T-helper 1 cell treated with Interleukin-12 subunit alpha and Interleukin-12 subunit beta and Interleukin-4 antibody, amounts not matched to agents 30 ng/mL and 1 ng/mL, for 36 hours (primary cell): ENCODE results near the gene FGFR3. TPM values are rescaled to one million over a fixed set of nuclear protein-coding genes. Genes with fewer than 3 reads are reported as not detected.

Experiments
- intact Hi-C: fragments of 100-400 bp; cut with micrococcal nuclease; formaldehyde crosslinking; loops from one replicate; pipeline ENCODE4 v1.15.1; 2024
- total RNA-seq: library from RNA; stranded (reverse); gene quantifications from 2 replicates; pipeline ENCODE4 v1.2.3, GENCODE V29; 2022

The FGFR3 gene
- total RNA-seq, 1 donor from 2014 or later, result 0.39 TPM

DNA sequence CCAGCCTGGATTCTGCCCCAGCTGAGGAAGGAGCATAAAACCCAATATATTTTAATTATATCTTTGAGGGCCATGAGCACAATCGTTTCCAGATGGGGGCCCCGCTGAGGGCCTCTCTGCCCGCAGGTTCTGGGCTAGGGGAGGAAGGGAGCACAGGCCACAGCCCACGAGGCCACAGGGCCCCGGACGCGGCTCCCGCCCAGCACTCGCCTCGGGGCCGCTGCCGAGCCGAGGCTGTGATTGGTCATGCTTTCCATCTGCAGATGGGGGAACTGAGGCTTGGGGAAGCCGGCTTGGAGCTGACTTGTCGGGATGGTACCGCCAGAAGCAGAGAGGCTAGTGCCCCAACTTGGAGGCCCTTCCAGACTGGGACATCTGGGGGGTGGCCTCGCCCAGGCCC is 37.8 kb upstream of the FGFR3 start:
- intact Hi-C loops, result no loop called here

GRCh38 chr4:1756079-1756478 is 37.0 kb upstream of the FGFR3 start:
- intact Hi-C loops, result no loop called here

DNA sequence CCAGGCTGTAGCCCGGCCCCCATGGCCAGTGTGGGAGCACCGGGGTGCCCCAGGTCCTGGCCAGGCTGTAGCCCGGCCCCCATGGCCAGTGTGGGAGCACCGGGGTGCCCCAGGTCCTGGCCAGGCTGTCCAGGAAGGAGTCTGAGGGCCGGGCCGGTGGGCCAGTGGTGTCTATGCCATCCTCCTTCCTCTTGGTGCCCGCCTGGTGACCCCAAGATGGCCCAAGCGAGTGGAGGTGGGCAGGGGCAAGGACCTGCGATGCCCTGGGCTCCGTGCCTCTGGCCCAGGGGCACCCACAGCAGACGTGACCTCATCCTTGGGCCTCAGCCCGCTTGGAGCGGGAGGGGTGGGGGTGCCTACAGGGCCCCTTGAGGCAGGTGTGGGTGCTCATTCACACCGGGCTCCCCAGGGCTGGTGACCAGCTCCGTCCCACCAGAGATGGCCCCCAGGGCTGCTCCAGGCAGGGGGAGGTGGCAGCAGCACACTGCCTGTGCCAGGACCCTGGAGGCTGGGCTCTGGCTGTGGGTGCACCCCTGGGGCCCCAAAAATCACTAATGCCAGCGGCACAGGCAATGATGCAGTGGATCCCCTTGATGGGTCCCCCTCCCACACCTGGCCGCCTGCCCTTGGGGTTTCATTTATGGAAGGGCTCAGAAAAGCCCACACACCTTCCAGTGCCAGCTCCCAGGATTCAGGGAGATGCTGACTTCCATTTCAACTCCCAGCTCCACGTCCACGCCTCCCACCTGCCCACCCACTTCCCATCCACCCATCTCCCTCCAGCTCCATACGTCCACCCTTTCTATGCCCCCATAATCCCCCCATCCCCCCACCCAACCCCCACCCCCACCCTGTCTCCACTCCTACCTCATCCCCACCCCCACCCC is 36.0 kb upstream of the FGFR3 start:
- intact Hi-C loops, result no loop called here

GRCh38 chr4:1757836-1758235 is 35.3 kb upstream of the FGFR3 start:
- intact Hi-C loops, result no loop called here

GRCh38 chr4:1758306-1759121 is 34.6 kb upstream of the FGFR3 start:
- intact Hi-C loops, result no loop called here

DNA sequence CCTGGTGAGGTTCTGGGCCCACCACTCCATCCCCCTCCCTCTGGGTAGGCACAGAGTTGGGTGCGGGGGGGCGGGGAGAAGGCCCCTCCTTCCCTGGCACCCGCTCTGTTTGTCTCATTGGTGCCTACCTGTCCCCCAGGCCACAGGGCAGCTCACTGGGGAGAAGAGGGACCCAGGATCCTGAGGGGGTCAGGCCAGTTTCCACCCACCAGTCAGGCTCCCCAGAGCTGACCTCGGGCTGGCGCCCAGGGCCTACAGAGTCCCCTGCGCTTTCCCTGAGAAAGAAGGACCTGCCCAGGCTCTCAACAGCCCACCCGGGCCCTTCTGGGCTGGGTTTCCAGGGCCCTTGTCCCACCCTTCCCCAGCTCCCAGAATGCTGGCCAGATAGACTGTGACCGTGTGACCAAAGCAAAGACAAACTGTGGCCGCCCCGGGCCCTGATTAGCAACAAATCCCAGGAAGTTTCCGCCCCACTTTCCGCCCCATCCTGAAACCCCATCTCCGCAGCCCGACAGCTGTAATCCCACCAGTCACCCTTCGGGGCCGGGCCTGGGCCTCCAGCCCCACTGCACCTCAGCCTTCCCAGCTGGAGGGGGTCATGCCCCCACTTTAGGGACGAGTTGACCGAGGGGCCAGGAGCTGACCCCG is 33.8 kb upstream of the FGFR3 start:
- intact Hi-C loops, result no loop called here

GRCh38 chr4:1759818-1760223 is 33.3 kb upstream of the FGFR3 start:
- intact Hi-C loops, result no loop called here

DNA sequence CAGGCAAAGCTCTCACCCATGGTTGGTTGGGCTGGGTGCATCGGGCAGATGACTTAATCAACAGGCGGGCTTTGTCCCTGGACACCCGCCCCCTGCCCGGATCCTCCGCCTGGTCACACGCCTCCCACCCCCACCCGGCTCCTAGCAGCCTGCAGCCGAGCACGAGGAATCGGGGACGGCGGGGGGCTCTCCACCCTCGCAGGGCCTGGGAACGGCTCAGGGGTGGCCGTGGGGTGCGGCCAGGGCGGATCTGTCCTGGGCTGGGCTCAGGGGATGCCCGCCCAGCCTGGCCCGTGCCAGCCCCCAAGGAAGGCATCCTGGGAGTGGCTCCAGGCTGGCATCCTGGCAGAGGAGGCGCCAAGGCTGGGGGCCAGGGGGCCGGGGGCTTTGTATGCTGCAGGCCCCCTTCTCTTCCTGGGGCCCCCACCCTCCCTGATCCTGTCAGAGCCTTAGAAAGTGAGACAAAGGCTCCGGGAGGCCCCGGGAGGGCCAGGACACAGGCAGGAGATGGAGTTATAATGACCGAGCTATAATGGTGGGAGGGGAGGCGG is 32.5 kb upstream of the FGFR3 start:
- intact Hi-C loops, result no loop called here

DNA sequence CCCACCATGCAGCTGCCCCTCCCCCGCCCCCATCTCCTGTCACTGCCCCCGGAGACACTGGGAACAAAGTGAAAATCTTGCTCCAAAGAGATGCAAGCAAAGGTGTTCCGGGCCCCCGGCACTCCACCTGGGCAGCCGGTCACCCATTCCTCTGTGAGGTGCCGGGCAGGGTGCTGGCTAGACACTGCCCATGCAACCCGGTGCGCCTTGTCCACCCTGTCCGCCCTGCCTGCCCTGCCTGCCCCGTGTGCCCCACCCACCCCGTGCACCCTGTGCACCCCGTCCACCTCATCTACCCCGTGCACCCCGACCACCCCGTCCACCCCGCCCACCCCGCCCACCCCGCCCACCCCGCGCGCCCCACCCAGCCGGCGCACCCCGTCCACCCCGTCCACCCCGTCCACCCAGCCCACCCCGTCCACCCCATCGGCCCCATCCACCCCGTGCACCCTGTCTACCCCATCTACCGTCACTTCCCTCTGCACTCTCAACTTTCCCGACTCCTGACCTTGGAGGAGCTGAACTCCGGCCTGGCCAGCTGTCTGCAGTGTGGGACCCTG is 31.9 kb upstream of the FGFR3 start:
- intact Hi-C loops, result no loop called here

DNA sequence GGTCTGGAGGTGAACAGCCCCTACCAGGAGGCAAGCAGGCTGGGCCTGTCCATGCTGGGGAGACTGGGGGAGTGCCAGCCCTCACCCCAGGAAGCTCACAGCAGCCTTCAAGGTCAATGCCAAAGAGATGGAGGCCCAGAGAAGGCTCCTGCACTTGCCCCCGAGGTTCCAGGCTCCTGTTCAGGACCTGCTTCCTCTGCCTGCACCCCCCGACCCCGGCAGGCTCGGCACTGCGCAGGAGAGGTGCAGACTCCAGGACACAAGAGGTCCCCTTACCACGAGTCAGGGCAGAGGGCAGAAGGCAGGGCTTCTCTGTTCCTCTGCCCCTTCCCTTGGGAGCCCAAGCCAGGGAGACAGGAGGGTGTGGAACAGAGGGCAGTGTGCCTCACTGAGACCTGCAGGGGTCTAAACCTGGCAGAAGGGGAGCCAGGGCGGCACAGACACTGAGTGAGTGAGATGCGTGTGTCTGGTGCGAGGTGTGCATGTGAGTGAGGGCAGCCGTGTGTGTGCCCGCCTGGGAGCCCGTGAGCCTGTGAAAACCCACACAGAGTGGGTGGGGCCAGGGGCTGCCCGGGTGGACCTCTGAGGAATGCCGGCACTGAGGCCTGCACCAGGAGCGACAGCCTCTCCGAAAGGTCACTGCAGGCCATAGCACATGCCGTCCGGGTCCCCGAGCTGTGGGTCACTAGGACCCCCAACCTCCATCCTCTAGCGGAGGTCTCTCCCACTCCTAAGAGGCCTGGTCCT is 30.7 kb upstream of the FGFR3 start:
- intact Hi-C loops, result no loop called here

DNA sequence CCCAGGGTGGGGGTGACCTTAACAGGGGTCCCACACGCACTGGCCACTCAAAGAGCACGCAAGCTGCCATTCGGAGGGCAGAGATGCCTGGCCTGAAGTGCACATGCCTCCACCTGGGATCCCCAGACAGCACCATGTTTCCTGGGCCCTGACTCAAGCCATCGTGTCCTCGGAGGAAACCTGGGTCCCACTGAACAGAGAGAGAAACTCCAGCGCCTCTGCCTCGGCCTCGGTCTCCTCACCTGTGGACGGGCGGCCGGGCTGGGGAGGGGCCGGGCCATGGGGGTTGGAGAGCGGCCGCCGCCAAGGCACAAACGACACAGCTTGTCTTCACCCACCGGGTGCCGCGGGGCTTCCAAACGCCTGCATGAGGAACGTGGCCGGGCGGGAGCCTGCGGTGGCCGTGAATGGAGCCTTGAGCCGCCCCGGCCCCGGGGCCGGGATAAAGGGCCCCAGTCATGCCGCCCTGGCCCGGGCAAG is 30.0 kb upstream of the FGFR3 start:
- intact Hi-C loops, result no loop called here

- intact Hi-C loops, result no loop called here
Measured at GRCh38 chr4:1763550-1764080, 29.5 kb upstream of the FGFR3 start.

DNA sequence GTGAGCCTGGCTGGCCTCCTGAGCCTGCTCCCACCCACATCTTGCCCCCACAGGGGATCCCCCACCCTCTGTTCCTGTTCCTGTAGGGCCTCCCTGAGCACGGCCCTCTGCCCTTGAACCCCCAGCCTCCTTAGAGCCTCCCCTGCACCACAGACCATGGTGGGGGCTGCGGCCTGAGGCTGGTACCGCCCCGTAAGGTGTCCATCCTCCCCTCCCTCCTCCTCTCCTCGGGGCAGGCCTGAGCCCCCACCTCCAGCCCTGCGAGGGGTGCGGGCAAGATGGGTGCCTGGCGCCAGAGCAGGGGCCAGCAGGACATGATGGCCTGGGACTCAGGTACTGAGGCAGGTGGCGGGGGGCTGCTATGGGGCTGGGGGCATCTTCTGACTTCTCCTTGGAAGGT is 28.4 kb upstream of the FGFR3 start:
- intact Hi-C loops, result no loop called here

DNA sequence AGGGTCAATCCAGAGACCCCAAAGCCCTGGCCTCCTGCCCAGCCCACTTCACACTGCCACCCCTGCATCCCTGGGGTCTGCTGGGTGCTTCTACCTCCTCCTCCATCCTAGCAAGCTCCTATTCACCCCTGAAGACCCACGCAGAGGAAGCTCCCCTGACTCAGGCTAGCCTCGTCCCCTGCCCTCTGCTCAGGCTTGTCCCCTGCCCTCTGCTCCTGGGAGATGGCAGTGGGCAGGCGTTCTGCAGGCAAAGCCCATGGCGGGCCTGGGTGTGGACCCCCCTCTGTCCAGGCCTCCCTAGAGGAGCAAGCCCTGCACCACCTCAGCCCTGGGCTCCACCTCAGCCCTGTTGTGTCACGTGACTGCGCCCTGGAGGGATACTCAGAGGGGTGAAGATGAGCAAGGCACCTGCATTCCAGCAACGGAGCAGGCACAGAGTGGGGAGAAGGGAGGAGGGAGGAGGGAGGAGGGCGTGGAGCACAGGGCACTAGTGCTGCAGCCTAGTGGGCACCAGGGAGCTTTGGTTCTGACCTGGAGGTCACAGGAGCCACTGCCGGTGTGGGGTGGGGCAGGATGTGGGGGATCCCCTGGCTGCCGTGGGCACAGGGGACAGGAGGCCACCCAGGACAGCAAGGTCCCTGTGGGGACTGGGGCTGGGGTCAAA is 27.6 kb upstream of the FGFR3 start:
- intact Hi-C loops, result no loop called here

- intact Hi-C loops, result loop anchor here (1.0 kb wide), 1 partner anchor 27 kb away; the partner anchor contains the start of gene FGFR3
Measured at GRCh38 chr4:1766106-1767060, 26.7 kb upstream of the FGFR3 start.

- intact Hi-C loops, result loop anchor here (1.0 kb wide), 1 partner anchor 26 kb away; the partner anchor contains the start of gene FGFR3
Measured at GRCh38 chr4:1767061-1767769, 25.9 kb upstream of the FGFR3 start.

- intact Hi-C loops, result loop anchor here (1.0 kb wide), 1 partner anchor 25 kb away; the partner anchor contains the start of gene FGFR3
Measured at GRCh38 chr4:1767770-1768366, 25.2 kb upstream of the FGFR3 start.
